HG02763 (cell line): ENCODE data around the gene CATSPER2.
"Not testable (repeated sequence)": the region's sequence is repeated elsewhere in the genome, so short reads cannot be mapped to it uniquely, and the experiment has no call there.

ENCODE experiments used
- ATAC-seq: cut with Tn5 transposase; IDR thresholded peaks from one replicate; pipeline ENCODE4 v1.9.1; 2021; ENCODE audit warnings: mild to moderate bottlenecking, moderate library complexity; ENCODE audit not compliant: unreplicated experiment

Gene CATSPER2

GRCh38 chr15:43593328-43594190 lies 55.1 kb downstream of the CATSPER2 start, which contains the start of gene CKMT1B:
CKMT1B (plus strand) TSS chr15:43594027; CDS start chr15:43594219, 192 bp downstream.
- not testable (repeated sequence) for ATAC-seq

- not testable (repeated sequence) for ATAC-seq
Observed at GRCh38 chr15:43592841-43593240, 55.8 kb downstream of the CATSPER2 start.

- ATAC-seq, result peak; percentile 97
Observed at GRCh38 chr15:43589778-43590466, 58.7 kb downstream of the CATSPER2 start, which contains the start of gene PPIP5K1. PPIP5K1 (minus strand) TSS chr15:43590208; CDS start chr15:43584504, 5,704 bp downstream.
